Transverse colon (tissue), 4 donors: ENCODE data around the gene CDK1. TPM values are rescaled to one million over a fixed set of nuclear protein-coding genes. Genes with fewer than 3 reads are reported as not detected.

Experiments used
- DNase-seq: peaks from one replicate; pipeline ENCODE4 v3.0.0-alpha.2; 2019
- H3K27ac ChIP-seq, 4 donors: fragments of 200-600 bp; sonication (generic); 2 replicates each; pipeline ENCODE4 v1.5.1; 2016 to 2018; ENCODE audit warnings: inconsistent platforms in 4 of 4
- H3K27me3 ChIP-seq: fragments of 200-600 bp; sonication (generic); 2 replicates; pipeline ENCODE4 v1.5.1; 2017; ENCODE audit warnings: inconsistent platforms
- H3K36me3 ChIP-seq, 4 donors: fragments of 200-600 bp; sonication (generic); 2 replicates each; pipeline ENCODE4 v1.5.1; 2017 to 2019; ENCODE audit warnings: inconsistent platforms in 4 of 4
- H3K4me1 ChIP-seq, 4 donors: fragments of 200-600 bp; sonication (generic); 2 replicates each; pipeline ENCODE4 v1.5.1; 2017 to 2020; ENCODE audit warnings: inconsistent platforms in 4 of 4
- H3K4me3 ChIP-seq, 4 donors: fragments of 200-600 bp; sonication (generic); 1 replicate in 1 of 4; 2 replicates in 3 of 4; pipeline versions ENCODE4 v1.5.1 to v1.6.1; 2017 to 2019; ENCODE audit warnings: inconsistent platforms in 4 of 4
- H3K9me3 ChIP-seq, 2 donors: fragments of 200-600 bp; sonication (generic); 2 replicates each; pipeline ENCODE4 v1.5.1; 2017 to 2019; ENCODE audit warnings: inconsistent platforms in 2 of 2
- EP300 ChIP-seq: sonication (generic); formaldehyde crosslinking; IDR thresholded peaks from one replicate; pipeline ENCODE4 v1.6.1; 2017; ENCODE audit warnings: antibody characterized with exemption, low read depth
- POLR2A ChIP-seq: fragments of 450-650 bp; IDR thresholded peaks from one replicate; pipeline ENCODE4 v1.6.1; 2016; ENCODE audit warnings: antibody characterized with exemption, mild to moderate bottlenecking, moderate library complexity
- POLR2AphosphoS5 ChIP-seq, 3 donors: sonication (generic); formaldehyde crosslinking; IDR thresholded peaks; one replicate each; pipeline ENCODE4 v1.6.1; 2016; ENCODE audit warnings: antibody characterized with exemption in 3 of 3
- whole genome bisulfite sequencing, 2 donors: methylation state at CpG; one replicate each; pipeline ENCODE4 v1.1.5; 2018; ENCODE audit warnings: low coverage in 1 of 2; 5-methylcytosine and 5-hydroxymethylcytosine counted together
- in situ Hi-C, 4 donors: fragments of 200-750 bp; cut with MboI; loops; one replicate each; pipeline versions ENCODE4 v1.15.0 to v1.15.1; 2017; ENCODE audit warnings: low sequenced_read_pairs in 3 of 4, low pct_ligation_motif_present in 1 of 4, low pct_unique_long_range_greater_than_20kb in 1 of 4
- intact Hi-C: fragments of 100-400 bp; cut with DNase I; formaldehyde crosslinking; loops from one replicate; pipeline ENCODE4 v1.15.1; 2023; ENCODE audit warnings: low total_unique reads
- total RNA-seq, 4 donors: library from RNA; depleted of rRNA; stranded (reverse); fragments of >200 nt; gene quantifications; one replicate each; pipeline ENCODE4 v1.1.0, GENCODE V29; 2016
- TF ChIP-seq, protein P1 (sequence below), 5 experiments: fragments of 200-600 bp in 3 of 5; fragments of 450-650 bp in 2 of 5; sonication (generic) in 3 of 5; IDR thresholded peaks; 1 replicate in 2 of 5; 2 replicates in 3 of 5; pipeline ENCODE4 v1.5.1; 2016 to 2017; ENCODE audit warnings: antibody characterized with exemption in 5 of 5, inconsistent platforms in 3 of 5, mild to moderate bottlenecking in 2 of 5, moderate library complexity in 1 of 5

Gene CDK1
- total RNA-seq, 4 donors from 2014 or later: 0.80 to 3.3 (median 2.9) TPM; not detected in 1

GRCh38 chr10:60735244-60735643, 43.0 kb upstream of the CDK1 start:
- peaks cover 15% of the 10 kb centered on the region for H3K27me3 ChIP-seq
- no peak overlapping the region for H3K27ac ChIP-seq
- peaks cover 0 to 17% (median 10%) of the 10 kb centered on the region in 4 donors for H3K4me1 ChIP-seq
- H3K9me3 ChIP-seq: no peaks in the 10 kb centered on the region
- in situ Hi-C loops (no loop called here), intact Hi-C loops (no loop called here)
- no peaks in the 10 kb centered on the region for H3K36me3 ChIP-seq
- TF ChIP-seq EP300 (no peak), POLR2AphosphoS5 (IDR thresholded peaks at IDR 0.05) (no peak), POLR2A (no peak)
- TF ChIP-seq, protein P1, sequence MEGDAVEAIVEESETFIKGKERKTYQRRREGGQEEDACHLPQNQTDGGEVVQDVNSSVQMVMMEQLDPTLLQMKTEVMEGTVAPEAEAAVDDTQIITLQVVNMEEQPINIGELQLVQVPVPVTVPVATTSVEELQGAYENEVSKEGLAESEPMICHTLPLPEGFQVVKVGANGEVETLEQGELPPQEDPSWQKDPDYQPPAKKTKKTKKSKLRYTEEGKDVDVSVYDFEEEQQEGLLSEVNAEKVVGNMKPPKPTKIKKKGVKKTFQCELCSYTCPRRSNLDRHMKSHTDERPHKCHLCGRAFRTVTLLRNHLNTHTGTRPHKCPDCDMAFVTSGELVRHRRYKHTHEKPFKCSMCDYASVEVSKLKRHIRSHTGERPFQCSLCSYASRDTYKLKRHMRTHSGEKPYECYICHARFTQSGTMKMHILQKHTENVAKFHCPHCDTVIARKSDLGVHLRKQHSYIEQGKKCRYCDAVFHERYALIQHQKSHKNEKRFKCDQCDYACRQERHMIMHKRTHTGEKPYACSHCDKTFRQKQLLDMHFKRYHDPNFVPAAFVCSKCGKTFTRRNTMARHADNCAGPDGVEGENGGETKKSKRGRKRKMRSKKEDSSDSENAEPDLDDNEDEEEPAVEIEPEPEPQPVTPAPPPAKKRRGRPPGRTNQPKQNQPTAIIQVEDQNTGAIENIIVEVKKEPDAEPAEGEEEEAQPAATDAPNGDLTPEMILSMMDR (IDR thresholded peaks at IDR 0.05): no peak
- peak; percentile 56 for DNase-seq
- WGBS, 2 donors: 64% methylated on average over 2 of the region's 2 CpGs; no CpG with 5 or more reads in 1 of the 2 donors
- no peak overlapping the region for H3K4me3 ChIP-seq

- Histone ChIP-seq H3K4me1 (peaks cover 0 to 13% (median 9%) of the 10 kb centered on the region in 4 donors), H3K9me3 (no peaks in the 10 kb centered on the region), H3K27me3 (peaks cover 15% of the 10 kb centered on the region), H3K36me3 (no peaks in the 10 kb centered on the region), H3K4me3 (no peak overlapping the region), H3K27ac (no peak overlapping the region)
- TF ChIP-seq, protein P1 (IDR thresholded peaks at IDR 0.05): no peak
- no peak for TF ChIP-seq POLR2AphosphoS5 (IDR thresholded peaks at IDR 0.05)
- intact Hi-C loops (no loop called here), in situ Hi-C loops (no loop called here)
- DNase-seq: no peak
- WGBS, 2 donors: 89 to 100% methylated on average over 1 to 5 of the region's 5 CpGs
These were observed 41.0 kb upstream of the CDK1 start for GRCh38 chr10:60737242-60737641.

- Histone ChIP-seq H3K4me3 (no peak overlapping the region), H3K36me3 (no peaks in the 10 kb centered on the region), H3K4me1 (peaks cover 0 to 3% (median 0%) of the 10 kb centered on the region in 4 donors), H3K9me3 (no peaks in the 10 kb centered on the region), H3K27ac (no peak overlapping the region), H3K27me3 (no peaks in the 10 kb centered on the region)
- TF ChIP-seq POLR2AphosphoS5 (IDR thresholded peaks at IDR 0.05) (no peak), EP300 (no peak), POLR2A (no peak)
- TF ChIP-seq, protein P1 (IDR thresholded peaks at IDR 0.05): no peak
- in situ Hi-C loops (no loop called here), intact Hi-C loops (no loop called here)
- no peak for DNase-seq
These were observed 38.7 kb upstream of the CDK1 start for GRCh38 chr10:60739558-60739957.

- no peaks in the 10 kb centered on the region for H3K4me1 ChIP-seq
- no peaks in the 10 kb centered on the region for H3K9me3 ChIP-seq
- DNase-seq: no peak
- no peaks in the 10 kb centered on the region for H3K27me3 ChIP-seq
- intact Hi-C loops (no loop called here), in situ Hi-C loops (no loop called here)
- WGBS, 2 donors: 92 to 100% methylated on average over 2 to 3 of the region's 3 CpGs
- H3K4me3 ChIP-seq: no peak overlapping the region
- H3K27ac ChIP-seq: no peak overlapping the region
- TF ChIP-seq EP300: no peak
- TF ChIP-seq POLR2A: no peak
- TF ChIP-seq, protein P1 (IDR thresholded peaks at IDR 0.05): no peak
- no peak for TF ChIP-seq POLR2AphosphoS5 (IDR thresholded peaks at IDR 0.05)
- H3K36me3 ChIP-seq: no peaks in the 10 kb centered on the region
These were observed 35.8 kb upstream of the CDK1 start for GRCh38 chr10:60742512-60742911.
